NB4 (cell line): ENCODE measurements around the gene KDR.

ENCODE experiments used
- DNase-seq: peaks from one replicate; pipeline ENCODE4 v3.0.0; 2010; ENCODE audit warnings: low read depth
- H3K4me3 ChIP-seq: one replicate; pipeline ENCODE4 v1.5.1; 2011; ENCODE audit warnings: mild to moderate bottlenecking, low read depth, low read length, moderate library complexity
- CTCF ChIP-seq: IDR thresholded peaks from one replicate; pipeline ENCODE4 v1.5.1; 2012; ENCODE audit warnings: low read depth, low read length
- MAX ChIP-seq: IDR thresholded peaks from 2 replicates; pipeline ENCODE4 v1.6.1; 2011; ENCODE audit warnings: low read depth, low read length
- MYC ChIP-seq: IDR thresholded peaks from 2 replicates; pipeline ENCODE4 v1.6.1; 2011; ENCODE audit warnings: low read depth, low read length
- POLR2A ChIP-seq: IDR thresholded peaks from 2 replicates; pipeline ENCODE4 v1.6.1; 2011; ENCODE audit warnings: mild to moderate bottlenecking; ENCODE audit not compliant: insufficient read length; ENCODE audit errors: extremely low read depth

The KDR gene

GRCh38 chr4:55078987-55079386 lies 46.4 kb downstream of the KDR start:
- no peak for DNase-seq
- TF ChIP-seq MYC: no peak
- no peak for TF ChIP-seq CTCF
- no peak for TF ChIP-seq MAX
- TF ChIP-seq POLR2A: no peak
- no peak overlapping the region for H3K4me3 ChIP-seq

GRCh38 chr4:55077577-55077976 lies 47.8 kb downstream of the KDR start:
- DNase-seq: no peak
- no peak for TF ChIP-seq POLR2A

GRCh38 chr4:55075823-55076716 lies 49.3 kb downstream of the KDR start:
- H3K4me3 ChIP-seq: no peak overlapping the region
- TF ChIP-seq POLR2A: no peak
- TF ChIP-seq CTCF: no peak
- TF ChIP-seq MAX: no peak
- no peak for TF ChIP-seq MYC
- no peak for DNase-seq

More at GRCh38 chr4:55077577-55077976, 47.8 kb downstream of the KDR start:
- H3K4me3 ChIP-seq: no peak overlapping the region

- no peak for TF ChIP-seq MAX
- TF ChIP-seq CTCF: no peak
- TF ChIP-seq MYC: no peak
- DNase-seq: no peak
- no peak overlapping the region for H3K4me3 ChIP-seq
Observed at GRCh38 chr4:55075376-55075775, 50.0 kb downstream of the KDR start.

- TF ChIP-seq POLR2A: no peak
- no peak for TF ChIP-seq CTCF
- no peak for TF ChIP-seq MAX
- no peak for TF ChIP-seq MYC
- no peak overlapping the region for H3K4me3 ChIP-seq
- DNase-seq: no peak
Observed at GRCh38 chr4:55074386-55074785, 51.0 kb downstream of the KDR start.

GRCh38 chr4:55071951-55072350 lies 53.4 kb downstream of the KDR start:
- no peak overlapping the region for H3K4me3 ChIP-seq
- TF ChIP-seq MYC (no peak), POLR2A (no peak), MAX (no peak), CTCF (no peak)
- no peak for DNase-seq
